Measurements from ENCODE around the gene ATG3.
A peak's percentile ranks its signal among the peaks of the same experiment; 100 is the strongest.
"Not testable (repeated sequence)": the region's sequence is repeated elsewhere in the genome, so short reads cannot be mapped to it uniquely, and the experiment has no call there.

Gene ATG3

GRCh38 chr3:112500621-112501020 lies 61.1 kb downstream of the ATG3 start:
- H3K4me1 Mint-ChIP-seq (ENCODE audit: low read depth) = peaks cover 51% of the 10 kb centered on the region
- H3K4me3 Mint-ChIP-seq = no peak overlapping the region
- peaks cover 11% of the 10 kb centered on the region for H3K36me3 Mint-ChIP-seq (ENCODE audit: low read depth)
- H3K27me3 Mint-ChIP-seq (ENCODE audit: low read depth) = no peaks in the 10 kb centered on the region
- no peak for DNase-seq (ENCODE audit: low spot score)
- H3K9me3 Mint-ChIP-seq = no peaks in the 10 kb centered on the region
- no peak overlapping the region for H3K27ac Mint-ChIP-seq

GRCh38 chr3:112498914-112499711 lies 62.6 kb downstream of the ATG3 start, which contains the start of gene BTLA:
TSS of gene BTLA (minus strand) at chr3:112499472. CDS start at chr3:112499358, 114 bp downstream.
- Mint-ChIP-seq H3K27ac (peak within 1 kb of the TSS; percentile 93), H3K9me3 (peaks cover 6% of the 10 kb centered on the region), H3K27me3 (ENCODE audit: low read depth) (no peaks in the 10 kb centered on the region), H3K4me3 (peak within 1 kb of the TSS; percentile 92), H3K36me3 (ENCODE audit: low read depth) (peaks cover 19% of the 10 kb centered on the region), H3K4me1 (ENCODE audit: low read depth) (peaks cover 51% of the 10 kb centered on the region)
- DNase-seq (ENCODE audit: low spot score) = peak; percentile 40

- Mint-ChIP-seq H3K27me3 (ENCODE audit: low read depth) (no peaks in the 10 kb centered on the region), H3K9me3 (peaks cover 8% of the 10 kb centered on the region), H3K4me1 (ENCODE audit: low read depth) (peaks cover 47% of the 10 kb centered on the region), H3K36me3 (ENCODE audit: low read depth) (peaks cover 27% of the 10 kb centered on the region), H3K27ac (peak overlapping the region; percentile 84), H3K4me3 (peak overlapping the region; percentile 92)
- DNase-seq (ENCODE audit: low spot score) = no peak
These were observed 63.7 kb downstream of the ATG3 start for GRCh38 chr3:112497897-112498548.

GRCh38 chr3:112496366-112497067 lies 65.2 kb downstream of the ATG3 start:
- DNase-seq (ENCODE audit: low spot score) = no peak
- Mint-ChIP-seq H3K36me3 (ENCODE audit: low read depth) (peaks cover 31% of the 10 kb centered on the region), H3K4me3 (peak overlapping the region; percentile 83), H3K4me1 (ENCODE audit: low read depth) (peaks cover 58% of the 10 kb centered on the region), H3K27me3 (ENCODE audit: low read depth) (no peaks in the 10 kb centered on the region), H3K27ac (peak overlapping the region; percentile 77), H3K9me3 (peaks cover 8% of the 10 kb centered on the region)

GRCh38 chr3:112494448-112494767 lies 67.4 kb downstream of the ATG3 start:
- Mint-ChIP-seq H3K27ac (peak overlapping the region; percentile 12), H3K4me3 (peak overlapping the region; percentile 11), H3K36me3 (ENCODE audit: low read depth) (peaks cover 34% of the 10 kb centered on the region), H3K4me1 (ENCODE audit: low read depth) (peaks cover 61% of the 10 kb centered on the region)
- not testable (repeated sequence) for H3K27me3 Mint-ChIP-seq (ENCODE audit: low read depth); H3K9me3 Mint-ChIP-seq; DNase-seq (ENCODE audit: low spot score)

- Mint-ChIP-seq H3K27me3 (ENCODE audit: low read depth) (no peaks in the 10 kb centered on the region), H3K36me3 (ENCODE audit: low read depth) (peaks cover 37% of the 10 kb centered on the region), H3K27ac (peak overlapping the region; percentile 81), H3K9me3 (peaks cover 8% of the 10 kb centered on the region), H3K4me3 (peak overlapping the region; percentile 18), H3K4me1 (ENCODE audit: low read depth) (peaks cover 61% of the 10 kb centered on the region)
- DNase-seq (ENCODE audit: low spot score) = no peak
These were observed 69.6 kb downstream of the ATG3 start for GRCh38 chr3:112492124-112492523.

GRCh38 chr3:112491373-112491772 lies 70.4 kb downstream of the ATG3 start:
- Mint-ChIP-seq H3K9me3 (peaks cover 8% of the 10 kb centered on the region), H3K4me3 (peak overlapping the region; percentile 49), H3K4me1 (ENCODE audit: low read depth) (peaks cover 60% of the 10 kb centered on the region), H3K36me3 (ENCODE audit: low read depth) (peaks cover 39% of the 10 kb centered on the region), H3K27me3 (ENCODE audit: low read depth) (no peaks in the 10 kb centered on the region), H3K27ac (peak overlapping the region; percentile 81)
- no peak for DNase-seq (ENCODE audit: low spot score)

- Mint-ChIP-seq H3K27ac (peak overlapping the region; percentile 73), H3K4me1 (ENCODE audit: low read depth) (peaks cover 45% of the 10 kb centered on the region), H3K27me3 (ENCODE audit: low read depth) (no peaks in the 10 kb centered on the region), H3K4me3 (peak overlapping the region; percentile 27), H3K9me3 (peaks cover 8% of the 10 kb centered on the region), H3K36me3 (ENCODE audit: low read depth) (peaks cover 31% of the 10 kb centered on the region)
- DNase-seq (ENCODE audit: low spot score) = no peak
These were observed 71.9 kb downstream of the ATG3 start for GRCh38 chr3:112489674-112490479.

GRCh38 chr3:112486811-112487505 lies 74.8 kb downstream of the ATG3 start:
- H3K27ac Mint-ChIP-seq = no peak overlapping the region
- H3K36me3 Mint-ChIP-seq (ENCODE audit: low read depth) = peaks cover 25% of the 10 kb centered on the region
- peaks cover 51% of the 10 kb centered on the region for H3K4me1 Mint-ChIP-seq (ENCODE audit: low read depth)
- H3K4me3 Mint-ChIP-seq = no peak overlapping the region
- no peaks in the 10 kb centered on the region for H3K9me3 Mint-ChIP-seq
- no peak for DNase-seq (ENCODE audit: low spot score)
- H3K27me3 Mint-ChIP-seq (ENCODE audit: low read depth) = no peaks in the 10 kb centered on the region

GRCh38 chr3:112484352-112484751 lies 77.4 kb downstream of the ATG3 start:
- no peaks in the 10 kb centered on the region for H3K27me3 Mint-ChIP-seq (ENCODE audit: low read depth)
- peaks cover 49% of the 10 kb centered on the region for H3K4me1 Mint-ChIP-seq (ENCODE audit: low read depth)
- no peak overlapping the region for H3K27ac Mint-ChIP-seq
- H3K4me3 Mint-ChIP-seq = no peak overlapping the region
- peaks cover 35% of the 10 kb centered on the region for H3K36me3 Mint-ChIP-seq (ENCODE audit: low read depth)
- DNase-seq (ENCODE audit: low spot score) = no peak
- H3K9me3 Mint-ChIP-seq = no peaks in the 10 kb centered on the region

GRCh38 chr3:112482675-112483074 lies 79.1 kb downstream of the ATG3 start:
- no peak for DNase-seq (ENCODE audit: low spot score)
- Mint-ChIP-seq H3K27me3 (ENCODE audit: low read depth) (no peaks in the 10 kb centered on the region), H3K9me3 (no peaks in the 10 kb centered on the region), H3K4me1 (ENCODE audit: low read depth) (peaks cover 47% of the 10 kb centered on the region), H3K27ac (peak overlapping the region; percentile 54), H3K36me3 (ENCODE audit: low read depth) (peaks cover 42% of the 10 kb centered on the region), H3K4me3 (peak overlapping the region; percentile 51)
